ENCODE results near the gene RSKR.

RSKR gene

GRCh38 chr17:28584434-28584833, 29.6 kb downstream of the RSKR start:
- no peaks in the 10 kb centered on the region for H3K27me3 ChIP-seq (ENCODE audit: insufficient read depth, poor library complexity, severe bottlenecking)
- no peak overlapping the region for H3K4me3 ChIP-seq (ENCODE audit: severe bottlenecking)
- H3K9me3 ChIP-seq (ENCODE audit: severe bottlenecking), result no peaks in the 10 kb centered on the region
- no peak for TF ChIP-seq CTCF (IDR thresholded peaks at IDR 0.05; ENCODE audit: poor library complexity, severe bottlenecking)
- ATAC-seq (ENCODE audit: low read depth) (no peak), DNase-seq (ENCODE audit: low spot score) (no peak)
- H3K4me1 ChIP-seq (ENCODE audit: insufficient read depth, poor library complexity, severe bottlenecking), result no peaks in the 10 kb centered on the region
- peaks cover 78% of the 10 kb centered on the region for H3K36me3 ChIP-seq (ENCODE audit: low read depth)
- H3K27ac ChIP-seq (ENCODE audit: poor library complexity, severe bottlenecking), result no peak overlapping the region

GRCh38 chr17:28582513-28582912, 31.5 kb downstream of the RSKR start:
- Histone ChIP-seq H3K4me1 (ENCODE audit: insufficient read depth, poor library complexity, severe bottlenecking) (no peaks in the 10 kb centered on the region), H3K27ac (ENCODE audit: poor library complexity, severe bottlenecking) (no peak overlapping the region), H3K36me3 (ENCODE audit: low read depth) (peaks cover 81% of the 10 kb centered on the region), H3K27me3 (ENCODE audit: insufficient read depth, poor library complexity, severe bottlenecking) (no peaks in the 10 kb centered on the region), H3K4me3 (ENCODE audit: severe bottlenecking) (no peak overlapping the region), H3K9me3 (ENCODE audit: severe bottlenecking) (no peaks in the 10 kb centered on the region)
- TF ChIP-seq CTCF (IDR thresholded peaks at IDR 0.05; ENCODE audit: poor library complexity, severe bottlenecking), result no peak
- ATAC-seq (ENCODE audit: low read depth) (no peak), DNase-seq (ENCODE audit: low spot score) (no peak)

- Histone ChIP-seq H3K27me3 (ENCODE audit: insufficient read depth, poor library complexity, severe bottlenecking) (no peaks in the 10 kb centered on the region), H3K27ac (ENCODE audit: poor library complexity, severe bottlenecking) (no peak overlapping the region), H3K4me3 (ENCODE audit: severe bottlenecking) (no peak overlapping the region), H3K36me3 (ENCODE audit: low read depth) (peaks cover 72% of the 10 kb centered on the region), H3K4me1 (ENCODE audit: insufficient read depth, poor library complexity, severe bottlenecking) (peaks cover 4% of the 10 kb centered on the region), H3K9me3 (ENCODE audit: severe bottlenecking) (no peaks in the 10 kb centered on the region)
- ATAC-seq (ENCODE audit: low read depth) (no peak), DNase-seq (ENCODE audit: low spot score) (no peak)
- TF ChIP-seq CTCF (IDR thresholded peaks at IDR 0.05; ENCODE audit: poor library complexity, severe bottlenecking), result no peak
Measured at GRCh38 chr17:28580959-28581358, 33.0 kb downstream of the RSKR start.

GRCh38 chr17:28579526-28579925, 34.5 kb downstream of the RSKR start:
- TF ChIP-seq CTCF (IDR thresholded peaks at IDR 0.05; ENCODE audit: poor library complexity, severe bottlenecking), result no peak
- ATAC-seq (ENCODE audit: low read depth) (no peak), DNase-seq (ENCODE audit: low spot score) (no peak)
- Histone ChIP-seq H3K9me3 (ENCODE audit: severe bottlenecking) (no peaks in the 10 kb centered on the region), H3K36me3 (ENCODE audit: low read depth) (peaks cover 64% of the 10 kb centered on the region), H3K4me1 (ENCODE audit: insufficient read depth, poor library complexity, severe bottlenecking) (peaks cover 4% of the 10 kb centered on the region), H3K27ac (ENCODE audit: poor library complexity, severe bottlenecking) (no peak overlapping the region), H3K27me3 (ENCODE audit: insufficient read depth, poor library complexity, severe bottlenecking) (no peaks in the 10 kb centered on the region), H3K4me3 (ENCODE audit: severe bottlenecking) (no peak overlapping the region)

GRCh38 chr17:28578246-28579195, 35.5 kb downstream of the RSKR start:
- no peak overlapping the region for H3K4me3 ChIP-seq (ENCODE audit: severe bottlenecking)
- no peaks in the 10 kb centered on the region for H3K27me3 ChIP-seq (ENCODE audit: insufficient read depth, poor library complexity, severe bottlenecking)
- H3K27ac ChIP-seq (ENCODE audit: poor library complexity, severe bottlenecking), result no peak overlapping the region
- peaks cover 4% of the 10 kb centered on the region for H3K4me1 ChIP-seq (ENCODE audit: insufficient read depth, poor library complexity, severe bottlenecking)
- TF ChIP-seq CTCF (IDR thresholded peaks at IDR 0.05; ENCODE audit: poor library complexity, severe bottlenecking), result no peak
- ATAC-seq (ENCODE audit: low read depth) (no peak), DNase-seq (ENCODE audit: low spot score) (no peak)
- H3K36me3 ChIP-seq (ENCODE audit: low read depth), result peaks cover 59% of the 10 kb centered on the region
- H3K9me3 ChIP-seq (ENCODE audit: severe bottlenecking), result no peaks in the 10 kb centered on the region

All from RWPE2 (cell line).